GM18861 (cell line): ENCODE data around the gene NFE2L3.
A peak's percentile ranks its signal among the peaks of the same experiment; 100 is the strongest.
"Not testable (repeated sequence)": the region's sequence is repeated elsewhere in the genome, so short reads cannot be mapped to it uniquely, and the experiment has no call there.

ENCODE experiments used
- ATAC-seq: cut with Tn5 transposase; IDR thresholded peaks from one replicate; pipeline ENCODE4 v1.9.1; 2021; ENCODE audit not compliant: unreplicated experiment

Gene NFE2L3

GRCh38 chr7:26167303-26167934, 15.4 kb downstream of the NFE2L3 start:
- peak; percentile 68 for ATAC-seq

- ATAC-seq: no peak
Observed at GRCh38 chr7:26168458-26169023, 16.5 kb downstream of the NFE2L3 start.

- ATAC-seq: no peak
Observed at GRCh38 chr7:26169271-26169670, 17.3 kb downstream of the NFE2L3 start.

- ATAC-seq: no peak
Observed at GRCh38 chr7:26170663-26171062, 18.7 kb downstream of the NFE2L3 start.

GRCh38 chr7:26171601-26172000, 19.6 kb downstream of the NFE2L3 start:
- ATAC-seq: no peak

- no peak for ATAC-seq
Observed at GRCh38 chr7:26172048-26172447, 20.1 kb downstream of the NFE2L3 start.

- not testable (repeated sequence) for ATAC-seq
Observed at GRCh38 chr7:26175903-26176302, 23.9 kb downstream of the NFE2L3 start.

GRCh38 chr7:26176696-26177095, 24.7 kb downstream of the NFE2L3 start:
- not testable (repeated sequence) for ATAC-seq

- ATAC-seq: not testable (repeated sequence)
Observed at GRCh38 chr7:26177269-26177668, 25.3 kb downstream of the NFE2L3 start.

GRCh38 chr7:26178272-26178960, 26.4 kb downstream of the NFE2L3 start:
- no peak for ATAC-seq

GRCh38 chr7:26179422-26179821, 27.4 kb downstream of the NFE2L3 start:
- ATAC-seq: no peak

- no peak for ATAC-seq
Observed at GRCh38 chr7:26179826-26180497, 28.0 kb downstream of the NFE2L3 start.

- no peak for ATAC-seq
Observed at GRCh38 chr7:26180792-26181198, 28.8 kb downstream of the NFE2L3 start.

- ATAC-seq: no peak
Observed at GRCh38 chr7:26181474-26182227, 29.7 kb downstream of the NFE2L3 start.

GRCh38 chr7:26182283-26182682, 30.3 kb downstream of the NFE2L3 start:
- no peak for ATAC-seq

- ATAC-seq: no peak
Observed at GRCh38 chr7:26182706-26183105, 30.7 kb downstream of the NFE2L3 start.

GRCh38 chr7:26183545-26184280, 31.7 kb downstream of the NFE2L3 start:
- no peak for ATAC-seq

GRCh38 chr7:26184281-26185101, 32.5 kb downstream of the NFE2L3 start:
- ATAC-seq: not testable (repeated sequence)

GRCh38 chr7:26185131-26185843, 33.3 kb downstream of the NFE2L3 start:
- ATAC-seq: peak; percentile 36
